ENCODE results near the gene NLGN1. TPM values are rescaled to one million over a fixed set of nuclear protein-coding genes. Genes with fewer than 3 reads are reported as not detected.
"Not testable (repeated sequence)": the region's sequence is repeated elsewhere in the genome, so short reads cannot be mapped to it uniquely, and the experiment has no call there.

Gene NLGN1
- total RNA-seq, 1 donor from 2014 or later: not detected

- no peaks in the 10 kb centered on the region for H3K36me3 Mint-ChIP-seq (ENCODE audit: low read depth)
- H3K4me3 Mint-ChIP-seq (ENCODE audit: unreplicated experiment): no peak overlapping the region
- H3K4me1 Mint-ChIP-seq (ENCODE audit: low read depth): no peaks in the 10 kb centered on the region
- no peak for DNase-seq (ENCODE audit: low spot score)
- peaks cover 8% of the 10 kb centered on the region for H3K9me3 Mint-ChIP-seq (ENCODE audit: low read depth)
- peaks cover 9% of the 10 kb centered on the region for H3K27me3 Mint-ChIP-seq (ENCODE audit: low read depth)
- TF ChIP-seq CTCF (IDR thresholded peaks at IDR 0.05): no peak
- no peak overlapping the region for H3K27ac Mint-ChIP-seq (ENCODE audit: unreplicated experiment)
Observed at GRCh38 chr3:173380681-173381080, 16.9 kb upstream of the NLGN1 start.

GRCh38 chr3:173381936-173382335 lies 15.6 kb upstream of the NLGN1 start:
- not testable (repeated sequence) for H3K27ac Mint-ChIP-seq (ENCODE audit: unreplicated experiment); H3K27me3 Mint-ChIP-seq (ENCODE audit: low read depth); H3K4me1 Mint-ChIP-seq (ENCODE audit: low read depth); DNase-seq (ENCODE audit: low spot score); H3K36me3 Mint-ChIP-seq (ENCODE audit: low read depth); H3K4me3 Mint-ChIP-seq (ENCODE audit: unreplicated experiment)
- H3K9me3 Mint-ChIP-seq (ENCODE audit: low read depth): peaks cover 15% of the 10 kb centered on the region

- H3K4me1 Mint-ChIP-seq (ENCODE audit: low read depth): peaks cover 35% of the 10 kb centered on the region
- H3K4me3 Mint-ChIP-seq (ENCODE audit: unreplicated experiment): peak overlapping the region; percentile 73
- peaks cover 21% of the 10 kb centered on the region for H3K27me3 Mint-ChIP-seq (ENCODE audit: low read depth)
- no peaks in the 10 kb centered on the region for H3K36me3 Mint-ChIP-seq (ENCODE audit: low read depth)
- H3K9me3 Mint-ChIP-seq (ENCODE audit: low read depth): no peaks in the 10 kb centered on the region
- no peak for DNase-seq (ENCODE audit: low spot score)
- peak overlapping the region; percentile 53 for H3K27ac Mint-ChIP-seq (ENCODE audit: unreplicated experiment)
- TF ChIP-seq CTCF (IDR thresholded peaks at IDR 0.05): no peak
Observed at GRCh38 chr3:173395073-173395411, 2.5 kb upstream of the NLGN1 start.

- H3K27ac Mint-ChIP-seq (ENCODE audit: unreplicated experiment): peak overlapping the region; percentile 53
- peaks cover 35% of the 10 kb centered on the region for H3K4me1 Mint-ChIP-seq (ENCODE audit: low read depth)
- H3K36me3 Mint-ChIP-seq (ENCODE audit: low read depth): no peaks in the 10 kb centered on the region
- TF ChIP-seq CTCF (IDR thresholded peaks at IDR 0.05): peak; percentile 8
- DNase-seq (ENCODE audit: low spot score): peak; percentile 92
- H3K9me3 Mint-ChIP-seq (ENCODE audit: low read depth): no peaks in the 10 kb centered on the region
- peaks cover 24% of the 10 kb centered on the region for H3K27me3 Mint-ChIP-seq (ENCODE audit: low read depth)
- peak overlapping the region; percentile 73 for H3K4me3 Mint-ChIP-seq (ENCODE audit: unreplicated experiment)
Observed at GRCh38 chr3:173395412-173396181, 1.9 kb upstream of the NLGN1 start.

GRCh38 chr3:173396191-173397041 lies 1.1 kb upstream of the NLGN1 start:
- H3K36me3 Mint-ChIP-seq (ENCODE audit: low read depth): no peaks in the 10 kb centered on the region
- no peaks in the 10 kb centered on the region for H3K9me3 Mint-ChIP-seq (ENCODE audit: low read depth)
- peaks cover 31% of the 10 kb centered on the region for H3K27me3 Mint-ChIP-seq (ENCODE audit: low read depth)
- H3K4me3 Mint-ChIP-seq (ENCODE audit: unreplicated experiment): peak overlapping the region; percentile 77
- H3K27ac Mint-ChIP-seq (ENCODE audit: unreplicated experiment): no peak overlapping the region
- H3K4me1 Mint-ChIP-seq (ENCODE audit: low read depth): peaks cover 35% of the 10 kb centered on the region
- no peak for DNase-seq (ENCODE audit: low spot score)
- TF ChIP-seq CTCF (IDR thresholded peaks at IDR 0.05): no peak
